Cardiac fibroblast (primary cell): ENCODE results near the gene PABPN1L.
"Not testable (repeated sequence)": the region's sequence is repeated elsewhere in the genome, so short reads cannot be mapped to it uniquely, and the experiment has no call there.

ENCODE experiments used
- DNase-seq, 2 donors: peaks; one replicate each; pipeline versions ENCODE4 v3.0.0 to v3.0.0-alpha.2; 2010; ENCODE audit warnings: low read depth in 2 of 2
- H3K4me3 ChIP-seq, 2 donors: replicated peaks in 1 of 2; 1 replicate in 1 of 2; 2 replicates in 1 of 2; pipeline ENCODE4 v1.5.1; 2011; ENCODE audit warnings: low read depth in 2 of 2, low read length in 2 of 2, mild to moderate bottlenecking in 2 of 2, moderate library complexity in 1 of 2
- CTCF ChIP-seq: IDR thresholded peaks from one replicate; pipeline ENCODE4 v1.5.1; 2011; ENCODE audit warnings: low read depth, mild to moderate bottlenecking, low read length, inconsistent platforms

Gene PABPN1L

GRCh38 chr16:88828711-88829110 lies 37.7 kb downstream of the PABPN1L start:
- no peak overlapping the region for H3K4me3 ChIP-seq
- TF ChIP-seq CTCF, result no peak
- DNase-seq, result no peak

GRCh38 chr16:88827727-88828126 lies 38.7 kb downstream of the PABPN1L start:
- H3K4me3 ChIP-seq, result no peak overlapping the region
- no peak for TF ChIP-seq CTCF
- no peak for DNase-seq

- no peak for TF ChIP-seq CTCF
- no peak overlapping the region for H3K4me3 ChIP-seq
- no peak for DNase-seq
These were observed 40.2 kb downstream of the PABPN1L start for GRCh38 chr16:88826070-88826840.

GRCh38 chr16:88825146-88825545 lies 41.3 kb downstream of the PABPN1L start:
- no peak for DNase-seq
- no peak for TF ChIP-seq CTCF
- H3K4me3 ChIP-seq, result no peak overlapping the region

- no peak for TF ChIP-seq CTCF
These were observed 42.0 kb downstream of the PABPN1L start for GRCh38 chr16:88824256-88825077.

GRCh38 chr16:88823646-88824045 lies 42.8 kb downstream of the PABPN1L start:
- DNase-seq, H3K4me3 ChIP-seq: not testable (repeated sequence)

More at GRCh38 chr16:88824256-88825077, 42.0 kb downstream of the PABPN1L start:
- no peak for DNase-seq
- H3K4me3 ChIP-seq, result no peak overlapping the region

- H3K4me3 ChIP-seq, result no peak overlapping the region
- TF ChIP-seq CTCF, result no peak
- DNase-seq, result no peak
These were observed 44.0 kb downstream of the PABPN1L start for GRCh38 chr16:88822281-88823040.
